Neutrophil (primary cell): ENCODE results near the gene PPDPF.

Source experiments
- H3K27ac ChIP-seq: fragments of 200-600 bp; sonication (generic); 2 replicates; pipeline ENCODE4 v1.5.1; 2016; ENCODE audit warnings: mild to moderate bottlenecking, moderate library complexity
- H3K27me3 ChIP-seq: fragments of 200-600 bp; sonication (generic); 2 replicates; pipeline ENCODE4 v1.6.0; 2016; ENCODE audit warnings: mild to moderate bottlenecking
- H3K36me3 ChIP-seq: fragments of 200-600 bp; sonication (generic); 2 replicates; pipeline ENCODE4 v1.5.1; 2017
- H3K4me1 ChIP-seq, 2 experiments: fragments of 200-600 bp in 1 of 2; sonication (generic) in 1 of 2; 1 replicate in 1 of 2; 2 replicates in 1 of 2; pipeline versions ENCODE4 v1.5.1 to v1.6.1; 2013 to 2016; ENCODE audit warnings: low read depth in 1 of 2, low read length in 1 of 2, mild to moderate bottlenecking in 1 of 2, moderate library complexity in 1 of 2; ENCODE audit not compliant: control insufficient read depth in 1 of 2, insufficient read depth in 1 of 2
- H3K4me3 ChIP-seq, 2 experiments: fragments of 200-600 bp in 1 of 2; sonication (generic) in 1 of 2; 1 replicate in 1 of 2; 2 replicates in 1 of 2; pipeline ENCODE4 v1.5.1; 2013 to 2016; ENCODE audit warnings: low read depth in 1 of 2, low read length in 1 of 2, mild to moderate bottlenecking in 1 of 2, moderate library complexity in 1 of 2
- H3K9me3 ChIP-seq: fragments of 200-600 bp; sonication (generic); 2 replicates; pipeline ENCODE4 v1.5.1; 2016
- TF ChIP-seq, protein P1 (sequence below): fragments of 200-600 bp; sonication (generic); IDR thresholded peaks from 2 replicates; pipeline ENCODE4 v1.5.1; 2016; ENCODE audit warnings: antibody characterized with exemption

PPDPF gene

DNA sequence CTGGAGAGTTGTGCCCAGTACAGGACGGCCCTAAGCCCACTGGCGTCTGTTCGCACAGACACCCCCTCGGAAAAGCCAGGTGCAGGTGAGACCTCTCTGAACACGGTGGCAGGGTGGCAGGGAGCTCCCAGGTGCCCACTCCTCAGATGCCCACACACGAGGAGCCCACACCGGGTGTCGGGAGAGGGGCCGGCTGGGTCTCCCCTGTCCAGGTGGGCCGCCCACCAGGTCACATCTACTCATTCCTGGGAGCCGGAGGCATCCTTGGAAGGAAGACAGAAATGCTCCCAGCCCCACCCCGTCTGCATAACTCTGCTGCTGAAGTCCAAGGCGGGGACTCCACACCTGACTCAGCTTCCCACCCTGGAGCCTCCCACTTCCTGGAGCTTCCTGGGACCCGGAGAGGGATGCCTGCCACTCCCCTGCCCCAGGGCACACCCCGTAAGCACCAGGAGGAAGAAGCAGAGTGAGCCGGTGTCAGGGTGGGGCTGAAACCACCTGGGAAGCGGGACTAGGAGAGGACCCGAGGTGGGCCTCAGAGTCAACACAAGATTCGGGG lies 24.5 kb downstream of the PPDPF start:
- H3K4me1 ChIP-seq: no peaks in the 10 kb centered on the region
- H3K9me3 ChIP-seq: no peaks in the 10 kb centered on the region
- H3K36me3 ChIP-seq: no peaks in the 10 kb centered on the region
- peaks cover 78% of the 10 kb centered on the region for H3K27me3 ChIP-seq
- H3K27ac ChIP-seq: no peak overlapping the region
- H3K4me3 ChIP-seq: no peak overlapping the region
- TF ChIP-seq, protein P1, sequence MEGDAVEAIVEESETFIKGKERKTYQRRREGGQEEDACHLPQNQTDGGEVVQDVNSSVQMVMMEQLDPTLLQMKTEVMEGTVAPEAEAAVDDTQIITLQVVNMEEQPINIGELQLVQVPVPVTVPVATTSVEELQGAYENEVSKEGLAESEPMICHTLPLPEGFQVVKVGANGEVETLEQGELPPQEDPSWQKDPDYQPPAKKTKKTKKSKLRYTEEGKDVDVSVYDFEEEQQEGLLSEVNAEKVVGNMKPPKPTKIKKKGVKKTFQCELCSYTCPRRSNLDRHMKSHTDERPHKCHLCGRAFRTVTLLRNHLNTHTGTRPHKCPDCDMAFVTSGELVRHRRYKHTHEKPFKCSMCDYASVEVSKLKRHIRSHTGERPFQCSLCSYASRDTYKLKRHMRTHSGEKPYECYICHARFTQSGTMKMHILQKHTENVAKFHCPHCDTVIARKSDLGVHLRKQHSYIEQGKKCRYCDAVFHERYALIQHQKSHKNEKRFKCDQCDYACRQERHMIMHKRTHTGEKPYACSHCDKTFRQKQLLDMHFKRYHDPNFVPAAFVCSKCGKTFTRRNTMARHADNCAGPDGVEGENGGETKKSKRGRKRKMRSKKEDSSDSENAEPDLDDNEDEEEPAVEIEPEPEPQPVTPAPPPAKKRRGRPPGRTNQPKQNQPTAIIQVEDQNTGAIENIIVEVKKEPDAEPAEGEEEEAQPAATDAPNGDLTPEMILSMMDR: no peak

DNA sequence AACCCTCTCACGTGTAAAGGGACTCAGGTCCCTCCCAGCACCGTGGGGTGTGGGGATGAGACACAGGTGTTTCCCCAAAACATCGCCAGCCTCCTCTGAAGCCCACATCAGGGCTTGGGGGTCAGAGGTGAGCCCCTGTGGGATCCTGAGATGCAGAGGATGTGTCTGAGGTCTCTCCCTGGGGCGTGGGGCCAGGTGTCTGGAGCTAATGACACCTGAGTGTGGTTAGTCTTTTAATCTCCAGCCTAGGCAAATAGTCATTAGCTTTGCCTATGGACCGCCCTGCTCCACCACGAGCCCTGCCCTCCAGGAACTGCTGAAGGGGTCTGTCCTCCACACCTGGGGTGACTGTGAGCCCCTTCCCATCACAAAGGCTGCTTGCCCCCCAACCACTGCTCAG lies 25.2 kb downstream of the PPDPF start:
- Histone ChIP-seq H3K4me1 (no peaks in the 10 kb centered on the region), H3K27ac (no peak overlapping the region), H3K9me3 (no peaks in the 10 kb centered on the region), H3K27me3 (peaks cover 79% of the 10 kb centered on the region), H3K36me3 (no peaks in the 10 kb centered on the region), H3K4me3 (no peak overlapping the region)
- TF ChIP-seq, protein P1: no peak

DNA sequence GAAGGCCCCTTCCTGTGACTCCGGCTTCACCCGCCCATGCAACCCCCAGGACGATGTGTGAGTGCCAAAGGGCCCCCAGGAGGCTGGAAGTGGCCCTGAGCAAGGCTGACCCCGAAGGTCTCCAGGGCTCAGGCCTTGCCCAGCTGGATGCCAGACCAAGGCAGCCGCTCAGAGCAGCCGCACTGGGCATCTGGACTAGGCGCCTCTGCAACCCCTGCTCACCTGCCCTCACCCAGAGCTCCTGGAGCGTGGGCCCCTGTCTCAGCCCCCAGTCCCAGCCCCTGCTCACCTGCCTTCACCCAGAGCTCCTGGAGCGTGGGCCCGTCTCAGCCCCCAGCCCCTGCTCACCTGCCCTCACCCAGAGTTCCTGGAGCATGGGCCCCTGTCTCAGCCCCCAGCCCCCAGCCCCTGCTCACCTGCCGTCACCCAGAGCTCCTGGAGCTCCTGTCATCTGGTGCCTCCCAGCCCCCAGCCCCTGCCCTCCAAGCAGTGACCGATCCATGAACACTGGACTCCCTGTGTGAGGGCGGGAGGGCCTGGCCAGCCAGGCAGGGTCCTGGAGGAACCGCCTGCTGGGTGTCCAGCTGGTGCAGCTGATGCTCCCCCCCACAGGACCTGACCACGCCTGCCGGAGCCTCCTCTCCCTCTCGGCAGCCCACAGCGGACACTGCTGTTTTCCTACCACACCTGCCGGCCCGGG lies 25.8 kb downstream of the PPDPF start:
- Histone ChIP-seq H3K27me3 (peaks cover 85% of the 10 kb centered on the region), H3K27ac (no peak overlapping the region), H3K4me3 (no peak overlapping the region), H3K4me1 (no peaks in the 10 kb centered on the region), H3K36me3 (no peaks in the 10 kb centered on the region), H3K9me3 (no peaks in the 10 kb centered on the region)
- TF ChIP-seq, protein P1: no peak

DNA sequence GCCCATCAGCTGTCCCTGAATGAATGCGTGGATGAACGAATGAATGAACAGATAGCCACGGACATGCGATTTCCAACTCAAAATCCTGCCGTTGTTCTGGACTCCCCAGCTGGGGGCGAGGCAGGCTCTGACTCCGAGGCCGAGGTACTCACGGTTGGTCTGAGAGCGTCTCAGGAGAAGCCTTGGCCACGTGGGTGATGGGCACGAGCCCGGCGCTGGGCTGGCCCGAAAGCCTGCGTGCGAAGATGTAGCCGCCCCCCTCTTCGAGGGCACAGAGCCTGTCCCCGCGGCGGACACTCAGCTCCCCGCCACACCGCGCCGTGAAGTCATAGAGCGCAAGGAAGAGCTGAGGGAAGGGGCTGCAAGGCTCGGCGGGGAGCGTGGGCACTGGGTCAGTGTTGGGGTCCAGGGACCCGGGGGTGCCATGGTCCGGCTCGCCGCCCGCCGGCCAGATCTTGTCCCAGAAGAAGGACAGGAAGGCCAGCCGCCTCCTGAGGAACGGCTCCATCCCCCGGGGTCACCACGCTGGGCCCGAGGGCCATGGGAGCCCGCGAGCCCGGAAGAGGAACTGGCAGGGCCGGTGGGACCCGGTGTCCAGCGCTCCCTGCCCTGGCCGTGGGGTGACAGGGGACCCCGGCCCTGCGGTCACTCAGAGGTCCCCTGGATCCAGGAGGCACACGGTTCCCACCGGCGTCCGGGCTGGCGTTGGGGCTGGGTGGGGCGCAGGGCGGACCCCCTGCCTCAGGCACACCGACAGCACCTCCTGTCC lies 26.6 kb downstream of the PPDPF start:
- H3K27me3 ChIP-seq: peaks cover 92% of the 10 kb centered on the region
- no peaks in the 10 kb centered on the region for H3K4me1 ChIP-seq
- no peaks in the 10 kb centered on the region for H3K9me3 ChIP-seq
- H3K4me3 ChIP-seq: no peak overlapping the region
- no peak overlapping the region for H3K27ac ChIP-seq
- H3K36me3 ChIP-seq: no peaks in the 10 kb centered on the region
- TF ChIP-seq, protein P1: no peak

DNA sequence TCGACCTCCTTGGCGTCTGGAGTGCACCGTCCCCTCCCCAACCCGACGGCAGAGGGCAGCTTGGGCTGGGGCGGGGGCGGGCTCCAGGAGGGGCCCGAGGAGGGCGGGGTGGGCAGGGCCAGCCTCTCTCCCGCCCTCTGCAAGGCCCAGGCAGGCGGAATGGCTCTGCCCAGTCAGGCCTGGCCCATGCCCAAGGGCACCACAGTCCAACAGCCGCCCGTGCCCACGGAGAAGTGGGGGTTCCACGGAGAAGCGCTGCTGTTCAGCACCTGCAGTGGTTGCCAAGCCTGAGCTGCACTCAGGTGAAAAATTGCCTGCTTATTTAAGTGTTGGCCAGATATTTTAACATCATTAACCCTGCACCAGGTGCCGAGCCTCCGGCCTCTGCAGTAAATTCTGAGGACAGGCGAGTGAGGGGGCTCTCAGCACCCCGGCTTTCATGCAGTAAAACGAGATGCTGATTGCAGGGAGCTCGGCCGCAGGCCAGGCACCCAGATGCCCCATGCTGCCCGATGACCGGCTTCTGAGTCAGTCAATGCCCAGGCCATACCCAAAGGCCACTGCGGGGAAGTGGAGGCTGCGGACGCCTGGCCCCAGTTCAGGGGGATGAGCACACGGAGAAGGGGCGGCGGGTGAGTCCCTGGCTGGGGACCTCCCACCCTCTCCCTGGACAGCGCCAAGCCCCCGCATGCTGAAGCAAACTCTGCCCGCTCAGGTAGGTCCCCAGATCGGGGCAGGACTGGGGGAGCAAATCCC lies 27.3 kb downstream of the PPDPF start, which contains the start of gene SRMS:
Gene SRMS, minus strand, starts transcription at position 25 of the 756 bp plus-strand sequence. CDS start 286 bp downstream, outside the sequence.
- Histone ChIP-seq H3K36me3 (no peaks in the 10 kb centered on the region), H3K9me3 (no peaks in the 10 kb centered on the region), H3K27ac (no peak within 1 kb of the TSS), H3K4me1 (peaks cover 1% of the 10 kb centered on the region in 2 experiments), H3K27me3 (peaks cover 96% of the 10 kb centered on the region), H3K4me3 (no peak within 1 kb of the TSS)
- TF ChIP-seq, protein P1: no peak
